ENCODE results near the gene DNAJC13. TPM values are rescaled to one million over a fixed set of nuclear protein-coding genes. Genes with fewer than 3 reads are reported as not detected.

Gene DNAJC13
- total RNA-seq, 1 experiment from 2014 or later: 28.5 TPM

GRCh38 chr3:132418916-132419315 lies 1.6 kb downstream of the DNAJC13 start:
- peaks cover 3% of the 10 kb centered on the region; the same call in 1 of the 2 replicates for H3K36me3 Mint-ChIP-seq
- H3K9me3 Mint-ChIP-seq: no peaks in the 10 kb centered on the region
- DNase-seq (ENCODE audit: low spot score): no peak
- no peak overlapping the region for H3K27ac Mint-ChIP-seq
- peaks cover 21% of the 10 kb centered on the region for H3K27me3 Mint-ChIP-seq (ENCODE audit: low read depth)
- peaks cover 14% of the 10 kb centered on the region for H3K4me1 Mint-ChIP-seq
- CTCF ChIA-PET: interaction anchor here (0.6 kb wide), 1 partner anchor 76 kb away, joined by 3 read pairs; no protein-coding TSS in a partner anchor
- POLR2A ChIA-PET: no interaction called here
- H3K4me3 Mint-ChIP-seq: peak overlapping the region; percentile 100
- no peak for TF ChIP-seq STAT6 (CRISPR knock-in tag; conservative IDR thresholded peaks at IDR 0.05; ENCODE audit: low read depth)
- no peak for TF ChIP-seq ZNF232 (CRISPR knock-in tag; IDR thresholded peaks at IDR 0.05)
- no peak for TF ChIP-seq FOXP1 (CRISPR knock-in tag; IDR thresholded peaks at IDR 0.05; ENCODE audit: borderline replicate concordance)
- no peak for TF ChIP-seq CDX4 (CRISPR knock-in tag; IDR thresholded peaks at IDR 0.05; ENCODE audit: borderline replicate concordance)
- no peak for TF ChIP-seq USF1 (CRISPR knock-in tag; IDR thresholded peaks at IDR 0.05)
- TF ChIP-seq ZNF121 (CRISPR knock-in tag; IDR thresholded peaks at IDR 0.05): no peak
- no peak for TF ChIP-seq GABPB1 (CRISPR knock-in tag; IDR thresholded peaks at IDR 0.05)
- TF ChIP-seq NFYB (CRISPR knock-in tag; conservative IDR thresholded peaks at IDR 0.05; ENCODE audit: low read depth): no peak
- no peak for TF ChIP-seq ATF6 (CRISPR knock-in tag; IDR thresholded peaks at IDR 0.05)
- TF ChIP-seq AR (CRISPR knock-in tag; IDR thresholded peaks at IDR 0.05): no peak
- ATAC-seq: no peak

GRCh38 chr3:132421832-132422231 lies 4.5 kb downstream of the DNAJC13 start:
- H3K27ac Mint-ChIP-seq: no peak overlapping the region
- peaks cover 1% of the 10 kb centered on the region; the same call in 1 of the 2 replicates for H3K27me3 Mint-ChIP-seq (ENCODE audit: low read depth)
- H3K36me3 Mint-ChIP-seq: peaks cover 3% of the 10 kb centered on the region; the same call in 1 of the 2 replicates
- no peak overlapping the region for H3K4me3 Mint-ChIP-seq
- ATAC-seq: no peak
- ChIA-PET POLR2A (no interaction called here), CTCF (no interaction called here)
- H3K9me3 Mint-ChIP-seq: no peaks in the 10 kb centered on the region
- DNase-seq (ENCODE audit: low spot score): no peak
- peaks cover 8% of the 10 kb centered on the region for H3K4me1 Mint-ChIP-seq
- no peak for TF ChIP-seq AR (CRISPR knock-in tag; IDR thresholded peaks at IDR 0.05)
- no peak for TF ChIP-seq FOXK1 (CRISPR knock-in tag; IDR thresholded peaks at IDR 0.05)
- TF ChIP-seq FOXP4 (CRISPR knock-in tag; IDR thresholded peaks at IDR 0.05): no peak
- TF ChIP-seq CBFB (CRISPR knock-in tag; IDR thresholded peaks at IDR 0.05; ENCODE audit: low read depth): no peak
- no peak for TF ChIP-seq ETV6 (CRISPR knock-in tag; IDR thresholded peaks at IDR 0.05)
- no peak for TF ChIP-seq SMAD4 (CRISPR knock-in tag; IDR thresholded peaks at IDR 0.05)
- no peak for TF ChIP-seq ZNF232 (CRISPR knock-in tag; IDR thresholded peaks at IDR 0.05)
- TF ChIP-seq E2F1 (CRISPR knock-in tag; IDR thresholded peaks at IDR 0.05): no peak
- TF ChIP-seq TCF7 (CRISPR knock-in tag; IDR thresholded peaks at IDR 0.05; ENCODE audit: low read depth): no peak
- TF ChIP-seq EMX1 (CRISPR knock-in tag; IDR thresholded peaks at IDR 0.05): no peak
- TF ChIP-seq USF1 (CRISPR knock-in tag; IDR thresholded peaks at IDR 0.05): no peak
